Stimulated activated CD4-positive, alpha-beta T cell treated with anti-CD3 and anti-CD28 coated beads, TNF-alpha, amount 100 ng/mL, for 24 hours (primary cell): ENCODE measurements around the gene AHCYL2.
"Not testable (repeated sequence)": the region's sequence is repeated elsewhere in the genome, so short reads cannot be mapped to it uniquely, and the experiment has no call there.

Experiments
- DNase-seq, 3 experiments: peaks; one replicate each; pipeline ENCODE4 v3.0.0-alpha.2; 2020; ENCODE audit warnings: low read depth in 3 of 3

Gene AHCYL2

DNA sequence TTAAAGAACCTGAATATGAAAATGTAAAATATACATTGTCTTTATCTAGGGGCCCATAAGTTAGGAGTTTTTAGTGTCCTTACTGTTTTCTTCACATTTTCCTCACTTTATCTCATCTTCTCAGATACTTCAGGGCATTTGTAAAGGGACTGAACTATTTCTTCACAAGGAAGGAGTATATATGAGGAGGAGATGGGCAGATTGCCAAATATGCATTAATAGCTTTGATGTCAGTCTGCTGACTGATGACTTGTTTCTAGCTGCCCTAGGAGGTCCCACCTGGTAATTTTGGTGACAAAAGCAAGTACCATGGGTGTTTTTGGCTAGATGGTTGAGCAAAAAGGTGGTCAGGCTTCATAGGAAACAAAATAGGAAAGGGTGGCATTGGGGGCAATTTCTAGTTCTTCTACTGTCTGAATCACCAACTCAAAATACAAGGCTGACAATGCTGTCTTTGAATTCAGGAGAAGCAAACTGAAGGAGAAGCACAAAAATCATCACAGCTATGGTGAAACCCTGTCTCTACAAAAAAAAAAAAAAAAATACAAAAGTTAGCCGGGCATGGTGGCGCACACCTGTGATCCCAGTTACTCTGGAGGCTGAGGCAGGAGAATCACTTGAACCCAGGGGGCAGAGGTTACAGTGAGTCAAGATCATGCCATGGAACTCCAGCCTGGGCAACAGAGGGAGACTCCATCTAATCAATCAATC lies 199.0 kb downstream of the AHCYL2 start:
- no peak for DNase-seq

- no peak for DNase-seq
Measured at GRCh38 chr7:129426482-129426881, 201.7 kb downstream of the AHCYL2 start.

DNA sequence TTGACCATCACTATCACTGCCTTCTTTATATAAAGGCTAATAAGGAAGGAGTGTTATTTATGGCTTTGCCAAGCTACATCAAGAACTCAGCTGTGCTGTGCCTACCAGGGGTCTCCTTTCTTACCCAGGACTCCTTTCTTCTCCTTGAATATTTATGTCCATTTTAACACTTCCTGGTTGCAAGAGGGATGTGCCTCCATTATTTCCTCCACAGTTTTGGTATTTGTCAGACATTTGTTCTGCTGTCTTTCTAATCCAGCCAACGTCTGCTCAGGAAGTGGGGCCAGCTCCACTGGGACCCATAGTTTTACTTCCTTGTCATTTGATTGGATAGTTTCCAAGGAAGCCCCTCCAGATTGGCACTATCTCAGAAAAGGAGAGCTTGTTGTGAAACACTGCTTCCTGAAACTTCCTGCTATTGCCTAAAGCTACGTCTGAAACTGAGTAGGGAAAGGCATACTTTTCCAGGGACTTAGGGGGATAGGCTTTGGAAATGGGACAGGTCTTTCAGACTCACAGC lies 202.8 kb downstream of the AHCYL2 start:
- DNase-seq, result no peak

DNA sequence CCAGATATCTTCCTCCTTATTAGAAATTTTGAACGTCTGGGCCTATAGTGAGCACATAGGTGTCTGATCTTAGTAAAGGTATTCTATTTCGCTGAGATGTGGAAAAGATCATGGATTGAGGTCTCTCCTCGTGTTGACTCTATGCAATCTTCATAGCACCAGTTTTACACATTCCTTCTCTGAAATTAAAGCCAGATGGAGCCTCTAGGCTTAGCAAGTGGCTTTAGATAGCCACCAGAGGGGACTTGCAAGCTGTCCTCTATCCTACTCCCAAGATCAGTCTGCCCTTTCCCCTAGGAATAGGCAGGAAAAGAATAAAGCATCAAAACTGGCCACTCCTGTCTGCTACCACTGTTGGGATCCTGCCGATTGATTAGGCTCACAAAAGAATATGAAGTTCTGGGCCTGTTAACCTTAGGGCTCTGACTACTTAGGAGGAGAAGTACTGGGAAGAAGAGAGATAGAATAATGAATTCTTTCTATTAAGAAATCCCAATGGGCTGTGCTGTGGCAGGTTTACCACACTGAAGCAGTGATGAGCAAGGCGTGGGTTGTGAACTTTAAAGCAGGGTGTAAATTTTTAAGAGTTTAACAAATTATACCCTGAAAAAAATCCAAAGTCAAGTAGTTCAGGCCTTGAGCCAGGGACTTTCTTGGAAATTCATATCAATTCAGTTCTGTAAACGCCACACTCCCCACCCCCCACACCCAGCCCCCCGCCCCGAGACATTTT lies 207.2 kb downstream of the AHCYL2 start:
- DNase-seq, result no peak

GRCh38 chr7:129433847-129434674 lies 209.2 kb downstream of the AHCYL2 start, which contains the start of gene STRIP2:
STRIP2 (plus strand) TSS chr7:129434432; CDS start chr7:129434473, 41 bp downstream.
- peak; percentile 82 to 95 (median 86) for DNase-seq

GRCh38 chr7:129434675-129435318 lies 210.0 kb downstream of the AHCYL2 start:
- no peak for DNase-seq

GRCh38 chr7:129435414-129435829 lies 210.6 kb downstream of the AHCYL2 start:
- DNase-seq, result no peak

DNA sequence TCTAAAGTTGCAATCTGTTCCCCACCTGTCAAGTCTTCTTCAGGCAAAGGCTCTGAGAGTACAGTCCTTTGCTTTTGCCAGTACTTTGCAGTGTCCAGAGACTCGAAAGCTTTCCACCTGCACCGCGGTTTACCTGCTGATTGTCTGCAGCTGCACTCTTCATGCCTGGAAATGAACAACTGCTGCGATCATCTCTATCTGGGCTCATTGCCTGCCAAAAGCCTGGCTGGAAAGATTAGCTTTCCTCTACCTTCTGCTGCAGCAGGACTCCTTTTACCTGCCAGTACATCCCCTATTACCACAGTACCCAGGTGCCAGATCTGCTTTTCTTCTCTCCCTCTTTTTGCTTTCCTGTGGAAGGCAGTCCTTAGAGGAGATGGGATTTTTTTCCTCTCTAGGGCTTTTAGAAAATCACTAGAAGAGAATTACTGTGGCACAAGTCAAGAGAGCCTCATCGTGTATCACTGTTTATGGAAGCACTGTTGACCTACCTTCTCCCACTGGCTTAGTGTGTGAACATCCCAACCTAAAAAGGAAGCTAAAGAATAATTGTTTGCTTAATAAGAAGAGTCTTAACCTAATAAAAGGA lies 211.6 kb downstream of the AHCYL2 start:
- DNase-seq, result no peak

DNA sequence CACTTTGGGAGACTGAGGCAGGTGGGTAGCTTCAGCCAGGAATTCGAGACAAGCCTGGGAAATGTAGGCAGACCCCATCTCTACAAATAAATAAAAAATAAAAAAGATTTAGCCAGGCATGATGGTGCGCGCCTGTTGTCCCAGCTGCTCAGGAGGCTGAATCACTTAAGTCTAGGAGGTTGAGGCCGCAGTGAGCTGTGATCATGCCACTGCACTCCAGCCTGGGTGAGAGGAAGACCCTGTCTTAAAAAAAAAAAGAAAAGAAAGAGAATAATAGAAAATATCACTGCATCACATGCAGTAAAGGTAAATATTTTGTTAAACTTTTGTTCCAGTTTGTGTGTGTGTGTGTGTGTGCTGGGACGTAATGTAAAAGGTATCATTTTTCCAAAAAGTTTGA lies 212.4 kb downstream of the AHCYL2 start:
- no peak for DNase-seq

- DNase-seq, result no peak
Measured at GRCh38 chr7:129438281-129438838, 213.5 kb downstream of the AHCYL2 start.

DNA sequence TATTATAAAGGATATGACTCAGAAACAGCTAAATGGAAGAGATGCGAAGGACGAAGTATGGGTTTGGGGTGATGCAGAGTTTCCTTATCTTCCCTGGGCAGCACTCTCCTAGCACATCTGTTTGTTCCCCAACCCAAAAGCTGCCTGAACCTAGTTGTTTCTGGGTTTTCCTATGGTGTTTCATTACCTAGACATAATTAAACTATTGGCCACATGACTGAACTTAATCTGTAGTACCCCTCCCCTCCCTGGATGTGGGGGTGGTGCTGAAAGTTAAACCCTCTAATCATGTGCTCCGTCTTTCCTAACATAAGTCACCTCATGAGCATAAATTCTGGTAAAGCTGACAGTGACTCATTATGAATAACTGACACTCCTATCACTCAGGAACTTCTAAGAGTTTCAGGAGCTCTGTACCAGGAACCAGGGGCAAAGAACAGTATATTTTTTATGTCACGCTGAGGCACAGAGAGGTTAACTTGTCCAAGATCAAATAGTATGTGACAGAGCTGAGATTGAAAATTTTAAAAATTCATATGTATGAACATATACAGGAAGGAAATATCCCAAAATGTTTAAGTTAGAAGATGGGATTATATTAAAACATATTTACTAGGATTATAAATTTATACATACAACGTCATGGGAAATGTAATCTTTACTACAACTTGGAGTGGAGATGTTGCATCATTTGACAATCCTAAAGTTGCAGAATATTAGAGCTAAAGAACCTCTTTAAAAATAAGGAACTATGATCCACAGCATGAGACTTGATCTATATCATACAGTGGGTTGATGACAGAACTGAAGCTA lies 214.2 kb downstream of the AHCYL2 start:
- DNase-seq, result peak; percentile 53 to 72 (median 57)

DNA sequence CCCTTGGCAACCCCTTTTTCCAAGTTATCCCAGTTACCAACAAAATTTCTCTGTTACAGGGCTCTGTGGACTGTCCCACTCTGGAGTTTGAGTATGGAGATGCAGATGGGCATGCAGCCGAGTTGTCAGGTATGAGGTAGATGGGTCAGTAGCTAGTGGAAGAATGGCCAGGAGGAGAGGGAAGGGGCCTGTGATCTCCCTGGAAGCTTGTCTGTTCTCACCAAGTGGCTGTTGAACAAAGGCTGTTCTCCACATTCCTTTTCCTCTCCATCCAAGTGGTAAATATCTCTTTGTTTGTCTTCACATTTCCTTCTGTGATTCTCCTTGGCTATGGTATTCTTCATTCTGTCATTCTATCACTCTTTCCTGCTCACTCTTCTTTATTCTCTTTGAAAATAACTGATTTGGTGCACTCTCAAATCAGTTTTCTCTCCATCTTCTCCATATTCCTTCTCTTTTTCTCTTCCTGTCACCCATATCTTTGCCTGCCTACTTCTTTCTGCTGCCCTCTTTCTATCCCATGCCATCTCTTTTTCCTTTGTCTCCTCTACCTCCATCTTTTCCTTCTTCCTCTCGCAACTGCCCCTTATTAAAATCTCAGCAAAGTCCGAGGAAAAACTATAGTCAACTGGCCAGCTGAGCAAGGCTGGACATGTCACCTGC lies 215.3 kb downstream of the AHCYL2 start:
- no peak for DNase-seq

DNA sequence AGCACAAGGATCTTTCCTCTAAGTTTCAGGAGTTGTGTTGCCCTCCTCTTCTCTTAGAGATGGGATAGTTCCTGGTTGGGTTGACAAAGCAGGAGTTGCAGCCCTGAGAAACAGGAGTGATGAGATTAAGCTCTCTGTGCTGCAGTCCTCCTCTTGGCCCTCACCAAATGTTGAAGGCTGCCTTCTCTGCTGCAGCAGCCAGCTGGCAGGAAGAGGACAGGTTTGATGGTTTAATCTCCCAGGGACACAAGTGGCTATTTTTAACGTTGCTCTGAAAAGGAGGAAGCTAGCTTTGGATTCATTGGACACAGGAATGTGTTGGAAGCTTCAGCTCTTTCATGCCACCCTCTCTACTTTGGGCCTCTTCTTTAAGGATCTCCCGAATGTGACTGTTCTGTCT lies 218.8 kb downstream of the AHCYL2 start:
- DNase-seq, result no peak

DNA sequence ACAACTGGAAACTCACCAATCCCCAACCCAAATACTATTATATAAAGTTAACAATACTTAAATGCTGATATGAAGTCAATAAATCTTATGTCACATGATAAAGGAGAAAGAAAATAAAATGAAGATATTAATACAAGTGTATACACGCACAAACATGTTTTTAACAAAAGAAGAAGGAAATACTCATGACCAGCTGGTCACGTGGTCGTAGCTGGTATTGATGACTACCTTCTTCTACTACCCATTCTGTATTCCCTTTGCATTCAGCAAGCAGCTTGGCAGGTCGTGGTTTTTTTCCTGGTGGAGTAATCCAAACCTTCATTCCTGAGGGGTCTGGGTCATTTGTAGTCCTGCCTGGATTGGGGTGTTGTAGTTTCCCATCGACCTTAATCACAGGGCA lies 219.9 kb downstream of the AHCYL2 start:
- not testable (repeated sequence) for DNase-seq

GRCh38 chr7:129446925-129447324 lies 222.1 kb downstream of the AHCYL2 start:
- not testable (repeated sequence) for DNase-seq

GRCh38 chr7:129447445-129447844 lies 222.6 kb downstream of the AHCYL2 start:
- DNase-seq, result not testable (repeated sequence)

DNA sequence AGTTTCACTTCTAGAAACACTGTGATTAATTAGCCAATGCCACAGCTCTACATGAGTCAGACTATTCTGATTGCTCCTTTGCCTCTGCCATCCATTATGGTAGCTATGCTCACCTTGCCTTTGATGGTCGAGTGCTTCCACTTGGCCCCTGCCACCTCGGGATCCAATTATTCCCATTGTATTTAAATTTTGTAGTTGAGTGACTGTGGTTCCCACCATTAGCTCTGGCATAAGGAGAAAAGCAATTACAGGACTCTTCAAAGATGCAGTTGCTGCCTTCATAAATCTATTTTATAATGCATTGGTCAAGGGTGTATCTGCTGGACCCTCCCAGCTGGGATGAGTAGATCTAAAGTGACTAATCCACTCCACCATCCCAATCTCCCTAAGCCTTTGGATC lies 223.8 kb downstream of the AHCYL2 start:
- DNase-seq, result not testable (repeated sequence)

DNA sequence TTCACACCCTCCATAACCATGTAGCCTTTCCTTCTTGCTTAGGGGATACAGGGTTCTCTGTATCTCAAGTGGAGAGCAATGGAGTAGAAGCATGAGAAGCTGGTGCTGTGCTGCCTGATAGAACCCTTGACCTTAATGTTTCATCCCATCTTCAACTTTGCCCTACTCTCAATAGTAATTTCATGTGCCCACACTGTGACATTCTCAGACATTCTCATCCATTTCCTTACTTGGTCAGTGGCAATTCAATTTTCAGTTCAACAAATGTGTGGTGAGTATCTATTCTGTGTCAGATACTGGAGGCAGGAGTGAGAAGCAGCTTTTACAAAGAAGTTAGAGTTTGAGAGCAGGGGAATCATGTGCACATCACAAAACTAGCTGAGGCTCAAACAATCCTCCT lies 225.5 kb downstream of the AHCYL2 start:
- DNase-seq, result no peak

DNA sequence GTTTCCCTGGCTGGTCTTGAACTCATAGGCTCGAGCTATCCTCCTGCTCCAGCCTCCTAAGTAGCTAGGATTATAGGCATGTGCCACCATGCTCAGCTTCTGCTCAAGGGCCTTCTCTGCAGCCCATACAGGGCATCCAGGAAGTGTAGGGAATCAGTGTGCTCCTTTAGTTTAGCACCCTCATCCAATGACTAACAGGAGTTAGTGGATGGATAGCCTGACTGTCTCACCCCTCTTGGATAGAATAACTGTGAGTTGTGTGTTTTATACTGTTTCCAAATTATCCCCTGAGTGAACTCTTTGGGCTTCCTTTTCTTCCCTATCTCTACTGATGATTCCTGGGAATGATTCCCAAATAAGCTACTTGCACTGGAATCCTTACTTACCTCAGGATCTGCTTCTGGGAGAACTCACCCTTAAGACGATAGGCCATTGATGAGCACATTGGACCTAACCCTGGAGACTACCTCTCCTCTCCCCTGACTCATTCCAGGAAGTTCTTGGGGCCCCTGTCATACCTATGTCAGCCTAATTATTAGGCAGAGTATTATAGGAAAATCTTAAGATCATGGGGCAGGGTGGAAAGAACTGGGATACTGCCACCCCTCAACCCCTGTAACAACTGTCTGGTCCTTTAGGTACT lies 227.9 kb downstream of the AHCYL2 start:
- no peak for DNase-seq
